HG02759 (cell line): ENCODE measurements around the gene MXD3.
"Not testable (repeated sequence)": the region's sequence is repeated elsewhere in the genome, so short reads cannot be mapped to it uniquely, and the experiment has no call there.

ENCODE experiments used
- ATAC-seq: cut with Tn5 transposase; IDR thresholded peaks from one replicate; pipeline ENCODE4 v1.9.1; 2021; ENCODE audit warnings: mild to moderate bottlenecking, moderate library complexity; ENCODE audit not compliant: unreplicated experiment

Gene MXD3

GRCh38 chr5:177311723-177312648, at the start of gene MXD3:
TSS of gene MXD3 (minus strand) at chr5:177311898. CDS start at chr5:177311830, 68 bp downstream.
- peak; percentile 82 for ATAC-seq

- ATAC-seq: not testable (repeated sequence)
These were observed 49.0 kb upstream of the MXD3 start for GRCh38 chr5:177360740-177361139.

- no peak for ATAC-seq
These were observed 48.2 kb upstream of the MXD3 start for GRCh38 chr5:177359860-177360259.

GRCh38 chr5:177359451-177359851, 47.8 kb upstream of the MXD3 start:
- ATAC-seq: no peak

GRCh38 chr5:177358370-177358819, 46.7 kb upstream of the MXD3 start:
- no peak for ATAC-seq

GRCh38 chr5:177357459-177358351, 46.0 kb upstream of the MXD3 start, which contains the start of gene RGS14:
TSS of gene RGS14 (plus strand) at chr5:177357924. CDS start at chr5:177358025, 101 bp downstream.
- ATAC-seq: peak; percentile 91

- no peak for ATAC-seq
These were observed 45.4 kb upstream of the MXD3 start for GRCh38 chr5:177357146-177357458.

- no peak for ATAC-seq
These were observed 45.0 kb upstream of the MXD3 start for GRCh38 chr5:177356746-177357145.

- ATAC-seq: no peak
These were observed 44.1 kb upstream of the MXD3 start for GRCh38 chr5:177355868-177356168.

GRCh38 chr5:177355162-177355867, 43.6 kb upstream of the MXD3 start:
- no peak for ATAC-seq

- no peak for ATAC-seq
These were observed 43.0 kb upstream of the MXD3 start for GRCh38 chr5:177354711-177355110.

- ATAC-seq: no peak
These were observed 42.6 kb upstream of the MXD3 start for GRCh38 chr5:177354256-177354655.

GRCh38 chr5:177353093-177353492, 41.4 kb upstream of the MXD3 start:
- no peak for ATAC-seq

GRCh38 chr5:177351392-177352329, 40.0 kb upstream of the MXD3 start, which contains the start of gene LMAN2:
TSS of gene LMAN2 (minus strand) at chr5:177351668. CDS start at chr5:177351647, 21 bp downstream.
- ATAC-seq: peak; percentile 95

GRCh38 chr5:177350776-177351391, 39.2 kb upstream of the MXD3 start:
- peak; percentile 17 for ATAC-seq

GRCh38 chr5:177349762-177350161, 38.1 kb upstream of the MXD3 start:
- ATAC-seq: no peak

GRCh38 chr5:177349362-177349647, 37.6 kb upstream of the MXD3 start:
- ATAC-seq: no peak

GRCh38 chr5:177347699-177348098, 36.0 kb upstream of the MXD3 start:
- ATAC-seq: no peak

- no peak for ATAC-seq
These were observed 35.1 kb upstream of the MXD3 start for GRCh38 chr5:177346820-177347219.

- ATAC-seq: no peak
These were observed 33.2 kb upstream of the MXD3 start for GRCh38 chr5:177344891-177345290.
